ENCODE data around the gene FAM170B.

The FAM170B gene

DNA sequence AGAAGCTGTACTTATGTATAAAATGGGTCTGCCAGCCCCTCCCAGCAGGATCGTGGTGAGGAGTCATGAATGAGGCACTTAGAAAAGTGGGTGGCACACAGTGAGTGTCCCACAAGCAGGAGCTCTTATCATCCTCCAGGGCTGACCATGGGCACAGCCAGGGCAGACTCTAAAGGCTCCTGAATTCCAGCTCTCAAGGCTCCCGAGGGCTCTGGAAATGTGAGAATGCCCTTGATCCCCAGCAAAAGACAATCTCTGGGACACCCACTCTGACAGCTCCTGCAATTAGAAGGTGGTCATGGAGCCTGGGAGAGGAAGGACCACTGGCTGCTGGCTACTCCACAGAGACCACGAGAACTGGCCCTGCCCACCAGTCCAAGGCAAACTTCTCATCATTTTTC is 20.1 kb downstream of the FAM170B start:
- in situ Hi-C loops (cut with HindIII; ENCODE audit: low sequenced_read_pairs): no loop called here
- TF ChIP-seq, protein P1, sequence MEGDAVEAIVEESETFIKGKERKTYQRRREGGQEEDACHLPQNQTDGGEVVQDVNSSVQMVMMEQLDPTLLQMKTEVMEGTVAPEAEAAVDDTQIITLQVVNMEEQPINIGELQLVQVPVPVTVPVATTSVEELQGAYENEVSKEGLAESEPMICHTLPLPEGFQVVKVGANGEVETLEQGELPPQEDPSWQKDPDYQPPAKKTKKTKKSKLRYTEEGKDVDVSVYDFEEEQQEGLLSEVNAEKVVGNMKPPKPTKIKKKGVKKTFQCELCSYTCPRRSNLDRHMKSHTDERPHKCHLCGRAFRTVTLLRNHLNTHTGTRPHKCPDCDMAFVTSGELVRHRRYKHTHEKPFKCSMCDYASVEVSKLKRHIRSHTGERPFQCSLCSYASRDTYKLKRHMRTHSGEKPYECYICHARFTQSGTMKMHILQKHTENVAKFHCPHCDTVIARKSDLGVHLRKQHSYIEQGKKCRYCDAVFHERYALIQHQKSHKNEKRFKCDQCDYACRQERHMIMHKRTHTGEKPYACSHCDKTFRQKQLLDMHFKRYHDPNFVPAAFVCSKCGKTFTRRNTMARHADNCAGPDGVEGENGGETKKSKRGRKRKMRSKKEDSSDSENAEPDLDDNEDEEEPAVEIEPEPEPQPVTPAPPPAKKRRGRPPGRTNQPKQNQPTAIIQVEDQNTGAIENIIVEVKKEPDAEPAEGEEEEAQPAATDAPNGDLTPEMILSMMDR (IDR thresholded peaks at IDR 0.05; ENCODE audit: low read depth, low read length, missing control alignments): no peak
- H3K4me3 ChIP-seq (ENCODE audit: low read depth, low read length): no peak overlapping the region
- DNase-seq (ENCODE audit: low read depth): no peak

- TF ChIP-seq, protein P1 (IDR thresholded peaks at IDR 0.05; ENCODE audit: low read depth, low read length, missing control alignments): no peak
These were observed 21.0 kb downstream of the FAM170B start for GRCh38 chr10:49112851-49113250.

GRCh38 chr10:49112098-49112497 is 21.7 kb downstream of the FAM170B start:
- TF ChIP-seq, protein P1 (IDR thresholded peaks at IDR 0.05; ENCODE audit: low read depth, low read length, missing control alignments): no peak
- in situ Hi-C loops (cut with HindIII; ENCODE audit: low sequenced_read_pairs): no loop called here
- no peak for DNase-seq (ENCODE audit: low read depth)
- H3K4me3 ChIP-seq (ENCODE audit: low read depth, low read length): no peak overlapping the region

More at GRCh38 chr10:49112851-49113250, 21.0 kb downstream of the FAM170B start:
- no peak for DNase-seq (ENCODE audit: low read depth)
- no peak overlapping the region for H3K4me3 ChIP-seq (ENCODE audit: low read depth, low read length)
- in situ Hi-C loops (cut with HindIII; ENCODE audit: low sequenced_read_pairs): no loop called here

GRCh38 chr10:49111320-49111698 is 22.5 kb downstream of the FAM170B start:
- TF ChIP-seq, protein P1 (IDR thresholded peaks at IDR 0.05; ENCODE audit: low read depth, low read length, missing control alignments): no peak
- H3K4me3 ChIP-seq (ENCODE audit: low read depth, low read length): no peak overlapping the region
- in situ Hi-C loops (cut with HindIII; ENCODE audit: low sequenced_read_pairs): no loop called here
- DNase-seq (ENCODE audit: low read depth): no peak

- no peak overlapping the region for H3K4me3 ChIP-seq (ENCODE audit: low read depth, low read length)
- in situ Hi-C loops (cut with HindIII; ENCODE audit: low sequenced_read_pairs): no loop called here
- no peak for DNase-seq (ENCODE audit: low read depth)
These were observed 23.0 kb downstream of the FAM170B start for GRCh38 chr10:49110684-49111319.

DNA sequence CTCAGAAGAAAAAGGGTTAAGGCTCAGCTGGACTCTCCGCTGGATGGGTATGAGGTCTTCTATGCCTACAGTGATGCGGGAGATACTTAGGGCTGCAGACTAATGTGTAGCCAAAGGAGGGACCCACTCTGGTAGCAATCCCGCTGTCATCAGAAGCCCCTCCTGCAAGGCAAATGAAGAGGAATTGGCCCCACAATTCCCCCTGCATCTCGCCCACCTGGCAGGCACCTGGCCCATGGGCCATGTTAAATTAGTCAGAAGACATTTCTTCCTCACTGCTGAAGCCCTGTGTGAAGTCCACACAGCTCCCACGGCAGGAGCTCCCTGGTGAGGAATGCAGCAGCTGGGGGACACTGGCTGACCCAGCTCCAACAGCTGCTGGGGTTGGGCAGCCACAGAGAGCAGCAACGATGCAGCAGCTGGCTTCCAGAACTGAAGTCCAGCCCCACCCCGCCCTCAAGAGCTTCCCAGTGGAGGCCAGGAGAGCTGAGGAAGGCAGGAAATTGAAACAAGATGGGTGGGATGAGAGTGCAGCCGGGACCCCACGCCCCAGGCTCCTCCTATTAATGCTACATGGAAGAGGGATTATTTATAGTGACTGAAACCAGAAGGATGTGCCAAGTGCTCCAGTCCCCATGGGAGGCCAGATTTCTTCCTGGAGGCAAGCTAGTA is 24.0 kb downstream of the FAM170B start:
- no peak for DNase-seq (ENCODE audit: low read depth)
- in situ Hi-C loops (cut with HindIII; ENCODE audit: low sequenced_read_pairs): no loop called here
- TF ChIP-seq, protein P1 (IDR thresholded peaks at IDR 0.05; ENCODE audit: low read depth, low read length, missing control alignments): no peak
- no peak overlapping the region for H3K4me3 ChIP-seq (ENCODE audit: low read depth, low read length)

More at GRCh38 chr10:49110684-49111319, 23.0 kb downstream of the FAM170B start:
- TF ChIP-seq, protein P1 (IDR thresholded peaks at IDR 0.05; ENCODE audit: low read depth, low read length, missing control alignments): no peak
